Upper lobe of left lung (tissue), 4 donors: ENCODE results near the gene CCR5AS.

Source experiments
- CTCF ChIP-seq, 6 experiments: fragments of 450-650 bp in 4 of 6; fragments of 200-600 bp in 2 of 6; sonication (generic) in 2 of 6; IDR thresholded peaks; one replicate each; pipeline ENCODE4 v1.5.1; 2016 to 2019; ENCODE audit warnings: antibody characterized with exemption in 6 of 6
- POLR2A ChIP-seq, 4 donors: fragments of 450-650 bp; IDR thresholded peaks; one replicate each; pipeline ENCODE4 v1.5.1; 2016 to 2017; ENCODE audit warnings: antibody characterized with exemption in 4 of 4, mild to moderate bottlenecking in 2 of 4

- TF ChIP-seq CTCF (IDR thresholded peaks at IDR 0.05) (no peak), POLR2A (IDR thresholded peaks at IDR 0.05) (no peak)
Observed at GRCh38 chr3:46454606-46455005, 47.7 kb upstream of the CCR5AS start.
